Measurements from ENCODE around the gene SFPQ. TPM values are rescaled to one million over a fixed set of nuclear protein-coding genes. Genes with fewer than 3 reads are reported as not detected.
"Not testable (repeated sequence)": the region's sequence is repeated elsewhere in the genome, so short reads cannot be mapped to it uniquely, and the experiment has no call there.

SFPQ gene, protein sequence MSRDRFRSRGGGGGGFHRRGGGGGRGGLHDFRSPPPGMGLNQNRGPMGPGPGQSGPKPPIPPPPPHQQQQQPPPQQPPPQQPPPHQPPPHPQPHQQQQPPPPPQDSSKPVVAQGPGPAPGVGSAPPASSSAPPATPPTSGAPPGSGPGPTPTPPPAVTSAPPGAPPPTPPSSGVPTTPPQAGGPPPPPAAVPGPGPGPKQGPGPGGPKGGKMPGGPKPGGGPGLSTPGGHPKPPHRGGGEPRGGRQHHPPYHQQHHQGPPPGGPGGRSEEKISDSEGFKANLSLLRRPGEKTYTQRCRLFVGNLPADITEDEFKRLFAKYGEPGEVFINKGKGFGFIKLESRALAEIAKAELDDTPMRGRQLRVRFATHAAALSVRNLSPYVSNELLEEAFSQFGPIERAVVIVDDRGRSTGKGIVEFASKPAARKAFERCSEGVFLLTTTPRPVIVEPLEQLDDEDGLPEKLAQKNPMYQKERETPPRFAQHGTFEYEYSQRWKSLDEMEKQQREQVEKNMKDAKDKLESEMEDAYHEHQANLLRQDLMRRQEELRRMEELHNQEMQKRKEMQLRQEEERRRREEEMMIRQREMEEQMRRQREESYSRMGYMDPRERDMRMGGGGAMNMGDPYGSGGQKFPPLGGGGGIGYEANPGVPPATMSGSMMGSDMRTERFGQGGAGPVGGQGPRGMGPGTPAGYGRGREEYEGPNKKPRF
- total RNA-seq (100 to 1,000 TPM; 400 to 418 TPM), polyA plus RNA-seq (100 to 1,000 TPM in 2 of 3 donors, 10 to 100 TPM in 1; 85.6 to 138 (median 104) TPM), total RNA-seq (432 to 1,237 (median 970) reads per million in 6 experiments)

DNA sequence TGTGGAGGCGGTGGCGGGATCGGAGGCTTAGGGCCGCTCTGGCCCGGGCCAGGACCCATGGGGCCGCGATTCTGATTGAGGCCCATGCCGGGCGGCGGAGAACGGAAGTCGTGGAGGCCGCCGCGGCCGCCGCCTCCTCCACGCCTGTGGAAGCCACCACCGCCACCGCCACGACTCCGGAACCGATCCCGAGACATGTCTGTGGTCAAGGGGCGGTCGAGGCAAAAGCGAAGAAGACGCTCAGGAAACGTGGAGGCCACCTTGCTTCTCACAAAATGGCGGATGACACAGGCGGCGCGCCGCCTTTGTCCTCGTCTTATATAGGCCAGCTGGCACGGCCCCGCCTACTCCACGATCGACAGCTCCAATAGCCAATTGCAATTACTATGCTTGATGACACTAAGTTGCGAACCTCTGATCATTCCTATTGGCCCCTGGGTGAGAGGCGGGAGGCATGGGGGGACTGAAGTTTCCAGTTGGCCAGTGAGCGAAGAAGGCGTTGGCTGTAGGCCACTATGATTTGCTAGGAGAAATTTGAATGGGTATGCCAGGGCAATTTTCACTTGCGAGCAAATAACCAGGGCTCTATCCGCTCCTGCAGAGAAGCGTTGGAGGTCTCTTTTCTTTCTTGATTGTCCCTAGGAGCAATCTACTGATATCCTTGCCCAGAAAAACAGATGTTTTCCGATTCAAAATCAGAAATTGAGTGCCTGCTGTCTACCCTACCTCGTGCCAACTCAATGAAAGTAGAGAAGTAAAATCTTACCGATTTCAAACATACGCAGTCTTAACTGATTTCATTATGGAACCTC, at the start of gene SFPQ:
Gene SFPQ (minus strand): TSS at position 293 of the 812 bp plus-strand sequence. CDS start 96 bp downstream, at position 197.
- H3K27ac Mint-ChIP-seq: peak within 1 kb of the TSS; percentile 93 to 100 (median 98)
- H3K36me3 Mint-ChIP-seq: peaks cover 9 to 38% (median 29%) of the 10 kb centered on the region in 3 donors
- peak within 1 kb of the TSS; percentile 89 to 99 (median 96) for H3K4me3 Mint-ChIP-seq
- ATAC-seq: peak; percentile 87 to 90
- peak; percentile 81 to 100 (median 97) for DNase-seq
- H3K27me3 Mint-ChIP-seq: no peaks in the 10 kb centered on the region
- H3K9me3 Mint-ChIP-seq: no peaks in the 10 kb centered on the region
- peaks cover 18 to 51% (median 47%) of the 10 kb centered on the region in 4 donors for H3K4me1 Mint-ChIP-seq
- POLR2A ChIA-PET: interaction anchor here (0.5 to 2.1 kb wide), 20 partner anchors 9 to 447 kb away, joined by 3 to 13 read pairs (median 4); partner anchors contain the start of genes KIAA0319L, NCDN, SMIM12 and TMEM35B

DNA sequence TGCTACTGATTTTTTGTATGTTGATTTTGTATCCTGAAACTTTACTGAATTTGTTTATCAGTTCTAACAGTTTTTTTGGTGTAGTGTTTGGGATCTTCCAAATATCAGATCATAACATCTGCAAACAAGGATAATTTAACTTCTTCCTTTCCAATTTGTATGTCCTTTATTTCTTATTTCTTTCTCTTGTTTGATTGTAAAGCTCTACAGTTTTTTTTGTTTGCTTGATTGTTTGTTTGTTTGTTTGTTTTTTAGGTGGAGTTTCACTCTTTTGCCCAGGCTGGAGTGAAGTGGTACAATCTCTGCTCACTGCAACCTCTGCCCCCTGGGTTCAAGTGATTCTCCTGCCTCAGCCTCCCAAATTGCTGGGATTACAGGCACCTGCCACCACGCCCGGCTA, 43.8 kb upstream of the SFPQ start:
- DNase-seq, ATAC-seq, H3K36me3 Mint-ChIP-seq, H3K4me3 Mint-ChIP-seq, H3K27me3 Mint-ChIP-seq, H3K4me1 Mint-ChIP-seq, H3K9me3 Mint-ChIP-seq, POLR2A ChIA-PET, H3K27ac Mint-ChIP-seq: not testable (repeated sequence)

DNA sequence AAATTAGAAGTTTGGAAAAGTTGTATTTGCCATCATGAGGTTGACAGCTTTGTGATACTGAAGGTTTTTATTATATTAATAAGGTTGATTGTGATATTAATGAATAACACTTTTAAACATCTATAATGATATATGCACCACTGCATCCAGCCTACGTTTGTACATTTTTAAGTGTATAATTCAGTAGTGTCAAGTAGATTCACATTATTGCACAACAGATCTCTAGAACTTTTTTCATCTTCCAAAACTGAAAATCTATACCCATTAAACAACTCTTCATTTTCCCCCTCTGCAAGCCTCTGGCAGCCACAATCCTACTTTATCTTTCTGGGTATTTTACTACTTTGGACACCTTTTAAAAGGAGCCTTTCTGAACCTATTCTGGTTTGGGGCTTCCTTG, 38.3 kb upstream of the SFPQ start:
- no peak overlapping the region for H3K4me3 Mint-ChIP-seq
- no peak overlapping the region for H3K27ac Mint-ChIP-seq
- H3K4me1 Mint-ChIP-seq: peaks cover 0 to 9% (median 1%) of the 10 kb centered on the region in 4 donors
- ATAC-seq: no peak
- no peaks in the 10 kb centered on the region for H3K36me3 Mint-ChIP-seq
- no peaks in the 10 kb centered on the region for H3K9me3 Mint-ChIP-seq
- peaks cover 0 to 8% (median 0%) of the 10 kb centered on the region in 5 donors for H3K27me3 Mint-ChIP-seq
- DNase-seq: no peak
- POLR2A ChIA-PET: no interaction called here

DNA sequence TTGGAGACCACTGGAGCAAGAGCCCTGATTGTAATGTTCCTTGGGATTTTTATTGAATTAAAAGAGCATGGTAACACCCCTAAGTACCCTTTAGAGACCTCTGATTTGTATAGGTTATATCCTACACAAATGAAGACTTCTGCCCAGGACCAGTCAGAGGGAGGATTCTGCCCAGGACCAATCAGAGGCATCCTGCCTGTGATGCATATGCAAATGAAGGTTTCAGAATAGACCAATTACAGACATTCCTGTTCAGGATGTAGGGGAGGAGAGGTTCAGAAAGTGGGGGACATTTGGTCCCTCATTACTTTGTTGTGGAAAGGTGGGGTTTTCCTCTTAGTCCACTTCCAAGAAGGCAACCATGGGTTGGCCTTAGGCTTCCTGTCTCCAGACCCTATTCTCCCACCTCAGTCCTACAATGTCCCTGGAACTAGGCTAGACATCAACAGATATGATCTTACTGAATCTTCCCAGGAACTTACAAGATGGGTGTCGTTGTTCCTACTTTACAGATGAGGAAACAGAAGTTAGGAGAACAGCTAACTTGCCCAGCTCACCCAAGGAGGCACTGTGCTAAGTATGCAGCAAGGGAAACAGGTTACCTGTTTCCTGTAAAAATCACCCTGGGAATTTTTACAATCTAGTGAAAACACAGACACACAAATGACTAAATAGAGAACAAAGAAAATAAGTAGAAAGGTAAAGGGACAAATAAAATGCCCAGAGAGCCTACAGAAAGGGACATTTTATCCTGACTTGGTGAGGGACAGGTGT, 36.8 kb upstream of the SFPQ start:
- H3K27ac Mint-ChIP-seq: peak overlapping the region in 1 of 10 donors; percentile 41
- peak in 1 of 2 donors; percentile 27 for ATAC-seq
- H3K4me3 Mint-ChIP-seq: no peak overlapping the region

DNA sequence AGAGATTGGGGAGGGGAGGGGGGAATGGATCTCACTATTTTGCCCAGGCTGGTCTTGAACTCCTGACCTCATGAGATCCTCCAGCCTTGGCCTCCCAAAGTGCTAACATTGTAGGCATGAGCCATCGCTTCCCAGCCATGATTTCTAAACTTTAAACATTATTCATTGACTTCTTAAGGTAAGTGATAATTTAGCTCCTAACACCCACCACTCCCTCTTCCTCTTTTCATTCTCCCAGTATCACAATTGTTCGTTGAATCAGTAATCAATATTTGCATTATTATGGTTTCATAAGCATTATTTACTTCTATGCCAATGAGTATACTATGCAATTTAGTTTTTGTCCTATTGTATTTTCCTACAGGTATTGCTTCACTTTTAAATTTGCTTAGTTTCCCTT, 33.6 kb upstream of the SFPQ start:
- Mint-ChIP-seq H3K4me1 (peaks cover 0 to 9% (median 1%) of the 10 kb centered on the region in 4 donors), H3K27ac (no peak overlapping the region), H3K27me3 (peaks cover 0 to 7% (median 0%) of the 10 kb centered on the region in 5 donors), H3K4me3 (no peak overlapping the region), H3K9me3 (no peaks in the 10 kb centered on the region), H3K36me3 (no peaks in the 10 kb centered on the region)
- DNase-seq: no peak
- POLR2A ChIA-PET: interaction anchor here (0.7 kb wide), 1 partner anchor 93 kb away, joined by 3 read pairs; no protein-coding TSS in a partner anchor
- no peak for ATAC-seq

More for the DNA sequence above, 36.8 kb upstream of the SFPQ start:
- no peaks in the 10 kb centered on the region for H3K36me3 Mint-ChIP-seq
- peaks cover 0 to 7% (median 0%) of the 10 kb centered on the region in 5 donors for H3K27me3 Mint-ChIP-seq
- peaks cover 0 to 9% (median 1%) of the 10 kb centered on the region in 4 donors for H3K4me1 Mint-ChIP-seq
- POLR2A ChIA-PET: no interaction called here
- H3K9me3 Mint-ChIP-seq: no peaks in the 10 kb centered on the region
- no peak for DNase-seq

DNA sequence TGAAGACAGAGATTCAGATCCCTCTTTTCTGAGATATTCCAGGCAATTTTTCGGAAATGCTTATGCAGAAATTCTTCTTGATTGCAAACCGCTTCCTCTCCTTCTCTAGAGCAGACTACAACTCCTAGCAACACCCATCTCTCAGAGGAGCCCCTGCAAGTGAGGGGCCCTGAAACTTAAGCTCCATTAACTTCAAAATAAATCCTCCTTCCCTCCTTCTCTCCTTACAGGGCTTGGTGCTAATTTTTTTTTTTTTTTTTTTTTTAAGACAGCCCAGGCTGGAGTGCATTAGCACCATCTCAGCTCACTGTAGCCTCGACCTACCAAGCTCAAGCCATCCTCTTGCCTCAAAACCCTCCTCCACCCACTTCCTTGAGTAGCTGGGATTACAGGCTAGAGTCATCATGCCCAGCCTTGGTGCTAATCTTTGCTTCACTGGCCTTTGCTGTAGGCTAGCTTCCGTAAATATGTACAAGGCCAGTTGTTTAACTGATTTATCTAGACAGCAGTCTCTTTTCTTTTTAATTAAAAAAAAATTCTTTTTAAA, 30.2 kb upstream of the SFPQ start:
- Mint-ChIP-seq H3K36me3 (no peaks in the 10 kb centered on the region), H3K9me3 (no peaks in the 10 kb centered on the region), H3K4me1 (peaks cover 0 to 1% (median 0%) of the 10 kb centered on the region in 4 donors), H3K4me3 (no peak overlapping the region), H3K27ac (no peak overlapping the region), H3K27me3 (peaks cover 0 to 3% (median 0%) of the 10 kb centered on the region in 5 donors)
- DNase-seq (no peak), ATAC-seq (no peak)
- POLR2A ChIA-PET: interaction anchor here (0.6 to 0.7 kb wide), 2 partner anchors 15 to 206 kb away, joined by 3 to 5 read pairs; no protein-coding TSS in a partner anchor

DNA sequence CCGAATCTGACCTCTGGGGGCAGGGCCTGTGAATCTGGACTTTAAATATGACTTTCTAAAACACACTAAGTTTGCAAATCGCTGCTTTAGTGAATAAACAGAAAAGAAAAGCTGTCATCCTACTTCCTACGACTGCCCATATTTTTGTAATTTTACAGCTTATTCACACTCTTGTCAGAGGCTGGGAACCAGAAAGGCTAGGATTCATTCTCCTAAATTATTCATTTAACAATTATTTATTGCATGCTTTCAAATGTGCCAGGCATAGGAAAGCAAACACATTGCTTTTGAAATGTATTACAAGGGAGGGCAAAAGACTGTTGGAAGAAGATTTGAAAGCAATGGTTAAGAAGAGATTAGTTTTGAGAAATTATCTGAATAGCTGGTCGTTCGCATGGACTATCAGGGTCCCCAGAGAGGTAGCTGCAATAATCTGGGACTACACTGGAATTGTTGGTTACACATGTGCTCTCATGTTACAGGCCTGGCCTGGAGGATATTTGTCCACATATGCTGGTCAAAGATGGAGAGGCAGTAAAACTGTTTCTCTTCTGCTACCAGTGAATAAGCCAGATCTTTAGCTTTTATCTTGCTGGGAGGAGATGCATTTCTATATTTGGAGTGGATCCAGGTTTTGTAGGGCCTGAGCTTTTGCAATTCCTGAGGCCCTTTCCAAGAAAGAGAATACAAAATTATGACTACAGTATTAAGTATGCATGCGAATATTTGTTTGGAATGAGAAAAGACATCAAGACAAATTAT, 29.6 kb upstream of the SFPQ start:
- POLR2A ChIA-PET: interaction anchor here (0.6 kb wide), 1 partner anchor 207 kb away, joined by 3 read pairs; no protein-coding TSS in a partner anchor

DNA sequence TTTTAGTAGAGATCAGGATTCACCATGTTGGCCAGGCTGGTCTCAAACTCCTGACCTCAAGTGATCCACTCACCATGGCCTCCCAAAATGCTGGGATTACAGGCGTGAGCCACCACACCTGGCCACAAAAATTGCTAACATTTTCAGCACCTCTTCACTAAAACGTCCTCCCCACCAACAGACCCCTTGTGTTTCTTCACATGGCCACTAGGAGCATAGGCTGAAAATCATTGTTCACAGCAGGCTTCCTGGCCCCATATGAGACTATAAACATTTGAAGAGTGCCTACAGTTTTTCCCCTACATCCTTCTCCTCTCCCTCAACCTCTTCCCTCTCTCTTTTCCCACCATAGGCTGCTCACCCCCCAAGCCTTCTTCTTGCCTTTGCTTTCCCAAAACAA, 28.0 kb upstream of the SFPQ start:
- Mint-ChIP-seq H3K4me3 (no peak overlapping the region), H3K36me3 (no peaks in the 10 kb centered on the region), H3K9me3 (no peaks in the 10 kb centered on the region), H3K27me3 (no peaks in the 10 kb centered on the region), H3K4me1 (no peaks in the 10 kb centered on the region), H3K27ac (no peak overlapping the region)
- peak in 3 of 10 donors; percentile 3 to 29 (median 13) for DNase-seq
- peak; percentile 70 to 80 for ATAC-seq
- POLR2A ChIA-PET: no interaction called here

More for the DNA sequence above, 29.6 kb upstream of the SFPQ start:
- no peak overlapping the region for H3K27ac Mint-ChIP-seq
- H3K36me3 Mint-ChIP-seq: no peaks in the 10 kb centered on the region
- ATAC-seq (no peak), DNase-seq (no peak)
- no peak overlapping the region for H3K4me3 Mint-ChIP-seq
- H3K27me3 Mint-ChIP-seq: peaks cover 0 to 3% (median 0%) of the 10 kb centered on the region in 5 donors
- no peaks in the 10 kb centered on the region for H3K9me3 Mint-ChIP-seq
- peaks cover 0 to 1% (median 0%) of the 10 kb centered on the region in 4 donors for H3K4me1 Mint-ChIP-seq

DNA sequence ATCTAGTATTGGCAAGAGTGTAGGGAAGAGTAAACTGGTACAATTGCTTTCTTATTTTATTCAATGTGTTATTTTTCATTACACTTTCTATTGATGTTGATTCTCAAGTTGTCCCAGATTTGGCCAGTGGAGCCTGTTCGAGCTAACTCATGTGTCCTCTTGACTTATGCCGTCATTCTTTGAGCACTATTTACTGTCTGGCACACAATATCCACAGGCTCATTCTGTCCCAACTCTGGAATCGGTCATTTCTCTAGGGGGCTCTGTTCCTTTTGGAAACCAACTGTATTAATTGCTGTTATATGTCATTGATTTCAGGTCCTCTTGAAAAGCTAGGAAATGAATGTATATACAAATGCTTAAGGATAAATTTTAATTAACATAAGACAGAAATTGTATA, 22.4 kb upstream of the SFPQ start:
- H3K4me1 Mint-ChIP-seq: peaks cover 0 to 9% (median 5%) of the 10 kb centered on the region in 4 donors
- no peak overlapping the region for H3K4me3 Mint-ChIP-seq
- H3K27me3 Mint-ChIP-seq: no peaks in the 10 kb centered on the region
- no peak for ATAC-seq
- no peak overlapping the region for H3K27ac Mint-ChIP-seq
- H3K9me3 Mint-ChIP-seq: no peaks in the 10 kb centered on the region
- POLR2A ChIA-PET: interaction anchor here (0.6 kb wide), 1 partner anchor 84 kb away, joined by 5 read pairs; no protein-coding TSS in a partner anchor
- no peak for DNase-seq
- no peaks in the 10 kb centered on the region for H3K36me3 Mint-ChIP-seq

DNA sequence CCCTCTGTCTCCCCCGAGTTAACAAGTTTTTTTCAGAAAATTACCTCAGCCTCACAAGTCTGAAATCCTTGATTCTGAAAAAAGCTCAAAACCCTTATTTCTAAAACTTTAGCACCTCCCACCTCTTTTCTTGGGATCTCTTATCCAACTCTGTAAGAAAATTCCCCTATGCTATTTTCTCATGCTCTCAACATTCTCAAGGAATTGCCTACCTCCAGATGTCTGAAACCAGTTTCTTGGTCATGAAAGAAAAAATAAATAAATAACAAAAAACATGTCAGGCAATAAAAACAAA, 18.1 kb upstream of the SFPQ start:
- no peak overlapping the region for H3K27ac Mint-ChIP-seq

More for the DNA sequence above, 18.1 kb upstream of the SFPQ start:
- Mint-ChIP-seq H3K9me3 (no peaks in the 10 kb centered on the region), H3K36me3 (no peaks in the 10 kb centered on the region), H3K27me3 (no peaks in the 10 kb centered on the region), H3K4me3 (no peak overlapping the region), H3K4me1 (peaks cover 0 to 11% (median 5%) of the 10 kb centered on the region in 4 donors)
- ATAC-seq (no peak), DNase-seq (no peak)
- POLR2A ChIA-PET: interaction anchor here (0.7 kb wide), 1 partner anchor 28 kb away, joined by 3 read pairs; no protein-coding TSS in a partner anchor
